ENCODE results near the gene TAS2R7.
"Not testable (repeated sequence)": the region's sequence is repeated elsewhere in the genome, so short reads cannot be mapped to it uniquely, and the experiment has no call there.

Gene TAS2R7

DNA sequence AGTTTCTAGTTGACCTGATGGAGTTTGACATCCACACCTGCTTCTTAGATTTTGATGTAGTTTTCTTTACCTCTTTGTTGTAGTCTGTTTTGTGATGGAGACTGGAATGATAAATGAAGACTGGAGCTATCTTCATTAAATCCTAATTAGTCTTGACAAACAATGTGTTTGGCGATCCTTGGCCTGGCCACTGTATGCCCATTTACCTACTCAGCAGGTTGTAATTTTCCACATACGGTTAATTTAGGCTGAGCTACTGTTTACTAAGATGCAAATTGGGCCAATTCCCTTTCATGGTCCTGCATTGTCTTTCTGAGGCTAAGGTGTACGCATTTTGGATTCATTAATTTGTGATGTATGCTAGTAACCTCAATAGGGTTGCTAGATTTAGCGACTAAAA is at the start of gene TAS2R7:
Gene TAS2R7, minus strand, starts transcription at position 41 of the 400 bp plus-strand sequence. CDS start 57 bp downstream, outside the sequence.
- H3K4me3 ChIP-seq (ENCODE audit: low read depth, low read length) = no peak within 1 kb of the TSS
- no peak for DNase-seq (ENCODE audit: low read depth)

DNA sequence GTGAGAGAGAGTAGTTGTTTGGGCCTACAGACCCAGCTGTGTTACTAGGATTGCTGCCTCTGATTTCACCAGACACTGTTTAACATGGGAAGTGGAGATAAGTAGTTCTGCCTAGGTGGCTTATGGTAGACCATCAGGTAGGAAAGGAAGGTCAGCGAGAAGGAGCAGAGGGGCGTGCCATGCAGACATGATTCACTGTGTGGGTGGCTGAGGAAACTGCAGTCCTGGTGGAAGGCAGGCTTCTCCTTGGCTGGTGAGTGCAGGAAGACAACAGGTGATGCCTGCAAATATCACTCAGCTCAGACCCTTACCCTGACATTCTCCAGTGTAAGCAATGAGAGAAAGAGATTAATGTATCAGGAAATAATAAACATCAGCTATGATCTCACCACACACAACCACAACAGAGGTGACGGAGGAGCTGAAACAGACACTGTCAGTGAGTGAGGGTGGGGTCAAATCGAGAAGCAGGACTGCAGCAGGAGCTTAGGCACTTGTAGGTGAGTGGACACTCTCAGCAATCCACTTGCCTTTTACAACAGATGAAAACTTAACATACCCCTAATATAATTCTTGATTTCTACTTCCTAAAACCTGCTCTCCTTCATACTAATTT is 48.9 kb upstream of the TAS2R7 start:
- H3K4me3 ChIP-seq (ENCODE audit: low read depth, low read length) = no peak overlapping the region
- DNase-seq (ENCODE audit: low read depth) = no peak

GRCh38 chr12:10849425-10849878 is 47.0 kb upstream of the TAS2R7 start, which contains the start of gene PRR4:
Gene PRR4, minus strand, starts transcription at chr12:10849475. Its CDS starts 38 bp downstream, at chr12:10849437.
- H3K4me3 ChIP-seq (ENCODE audit: low read depth, low read length) = no peak within 1 kb of the TSS
- DNase-seq (ENCODE audit: low read depth) = no peak

DNA sequence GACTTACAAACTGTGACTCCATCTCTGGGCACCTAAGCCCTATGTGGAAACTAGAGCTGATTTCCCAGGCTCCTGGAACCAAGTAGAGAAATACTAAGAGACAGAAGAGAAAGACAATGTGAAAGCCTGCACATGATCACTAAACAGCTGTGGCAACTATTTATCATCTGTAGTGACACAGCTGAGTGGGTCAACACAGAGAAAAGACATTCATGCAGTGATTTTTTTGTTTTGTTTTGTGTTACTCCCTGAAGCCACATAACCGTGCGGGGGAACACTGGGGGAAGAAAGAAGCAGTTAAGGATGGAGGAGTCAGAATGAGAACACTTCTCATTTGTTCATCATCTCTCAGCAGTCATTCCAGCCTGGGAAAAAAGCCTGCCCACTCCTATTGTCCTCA is 45.3 kb upstream of the TAS2R7 start:
- peak; percentile 4 for DNase-seq (ENCODE audit: low read depth)
- no peak overlapping the region for H3K4me3 ChIP-seq (ENCODE audit: low read depth, low read length)

DNA sequence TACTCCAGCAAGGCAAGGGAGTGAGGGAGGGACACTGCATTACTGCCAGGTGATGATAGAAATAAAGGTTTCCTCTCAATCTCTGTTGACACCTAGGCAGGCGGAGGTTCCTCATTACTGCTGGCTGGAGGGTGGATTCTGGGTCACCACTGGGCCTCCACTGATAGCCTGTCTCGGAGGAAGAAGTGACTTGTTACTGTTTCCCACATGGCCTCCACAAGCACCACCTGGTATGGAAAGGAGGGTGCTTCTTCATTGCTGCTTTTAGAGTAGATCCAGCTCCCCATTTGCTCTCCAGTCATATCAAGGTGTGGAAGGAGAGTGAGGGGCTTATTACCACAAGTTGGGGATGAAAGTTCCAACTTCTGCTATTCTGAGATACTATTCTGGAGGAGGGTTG is 40.4 kb upstream of the TAS2R7 start:
- H3K4me3 ChIP-seq (ENCODE audit: low read depth, low read length) = no peak overlapping the region
- DNase-seq (ENCODE audit: low read depth) = no peak

DNA sequence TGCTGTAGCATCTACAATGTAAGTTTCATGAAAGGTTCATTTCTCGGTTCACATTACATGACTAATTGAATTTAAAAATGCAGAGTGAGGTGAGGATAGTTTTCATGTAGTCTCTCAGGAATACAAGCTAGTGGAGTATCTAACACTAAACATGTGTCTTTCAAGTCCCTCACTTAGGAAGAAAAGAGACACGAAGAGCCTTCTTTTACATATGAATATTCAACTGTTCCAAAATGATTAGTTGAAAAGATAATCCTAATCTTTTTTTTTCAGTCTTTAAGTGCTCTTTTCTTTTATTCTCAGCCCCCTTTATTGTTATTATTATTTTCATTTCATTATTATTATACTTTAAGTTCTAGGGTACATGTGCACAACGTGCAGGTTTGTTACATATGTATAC is 36.0 kb upstream of the TAS2R7 start:
- DNase-seq (ENCODE audit: low read depth) = no peak
- no peak overlapping the region for H3K4me3 ChIP-seq (ENCODE audit: low read depth, low read length)

- DNase-seq (ENCODE audit: low read depth) = no peak
- H3K4me3 ChIP-seq (ENCODE audit: low read depth, low read length) = no peak overlapping the region
These were observed 27.6 kb upstream of the TAS2R7 start for GRCh38 chr12:10829994-10830393.

DNA sequence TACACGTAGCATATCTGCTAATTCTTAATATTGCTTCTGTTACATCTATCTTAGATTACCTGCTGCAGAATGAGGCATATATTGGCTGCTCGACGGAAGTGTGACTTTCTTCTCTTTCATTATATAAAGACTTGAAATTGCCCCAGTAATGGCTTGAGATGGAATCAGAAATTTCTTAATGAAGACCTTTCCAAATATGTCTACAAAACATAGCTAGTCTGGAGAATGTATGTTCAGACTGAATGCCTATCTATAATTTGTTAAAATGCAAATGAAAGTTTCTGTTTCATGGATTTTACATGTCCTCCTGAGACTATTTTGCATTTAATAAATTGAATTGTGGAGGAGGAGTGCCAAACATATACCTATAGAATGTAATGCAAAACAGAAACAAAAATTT is 23.8 kb upstream of the TAS2R7 start, which contains the start of gene TAS2R10:
Gene TAS2R10, minus strand, starts transcription at position 101 of the 400 bp plus-strand sequence. Its CDS starts 89 bp downstream, at position 12.
- no peak for DNase-seq (ENCODE audit: low read depth)
- no peak within 1 kb of the TSS for H3K4me3 ChIP-seq (ENCODE audit: low read depth, low read length)

- no peak for DNase-seq (ENCODE audit: low read depth)
These were observed 22.5 kb upstream of the TAS2R7 start for GRCh38 chr12:10824957-10825356.

DNA sequence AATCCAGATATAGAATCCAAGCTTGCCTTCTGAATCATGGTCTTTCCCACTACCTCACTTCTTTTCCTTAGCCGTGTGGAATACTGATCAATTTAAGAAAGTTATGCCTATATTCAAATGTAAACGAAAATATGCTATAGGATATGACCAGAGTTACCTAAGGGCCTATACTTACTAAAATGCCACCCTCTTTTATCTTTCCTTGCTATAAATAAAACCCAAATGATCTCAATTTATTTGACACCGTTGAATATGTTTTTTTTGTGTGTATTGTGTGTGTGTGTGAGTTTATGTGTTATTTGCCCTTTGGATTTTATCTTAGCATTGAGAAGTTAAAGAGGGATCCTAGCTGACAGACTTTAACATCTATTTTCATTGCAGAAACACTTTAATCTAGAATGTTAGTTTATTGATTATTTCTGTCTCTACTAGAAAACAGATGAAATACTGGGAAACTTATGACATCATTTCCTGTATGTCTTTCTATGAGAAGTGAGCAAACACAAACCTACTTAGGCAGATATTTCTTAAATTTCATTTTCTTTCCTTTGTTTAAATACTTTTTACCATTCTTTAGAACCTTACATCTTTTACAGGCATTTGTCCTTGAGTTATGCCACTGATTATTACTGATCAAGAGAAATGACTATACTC is 9.6 kb upstream of the TAS2R7 start:
- H3K4me3 ChIP-seq (ENCODE audit: low read depth, low read length) = no peak overlapping the region
- DNase-seq (ENCODE audit: low read depth) = no peak

More at GRCh38 chr12:10824957-10825356, 22.5 kb upstream of the TAS2R7 start:
- no peak overlapping the region for H3K4me3 ChIP-seq (ENCODE audit: low read depth, low read length)

- DNase-seq (ENCODE audit: low read depth) = no peak
- H3K4me3 ChIP-seq (ENCODE audit: low read depth, low read length) = no peak within 1 kb of the TSS
These were observed 7.6 kb upstream of the TAS2R7 start, which contains the start of gene TAS2R9 for GRCh38 chr12:10810068-10810467. Gene TAS2R9, minus strand, starts transcription at chr12:10810168. Its CDS starts 93 bp downstream, at chr12:10810075.

GRCh38 chr12:10807186-10807585 is 4.8 kb upstream of the TAS2R7 start, which contains the start of gene TAS2R8:
Gene TAS2R8, minus strand, starts transcription at chr12:10807286. Its CDS starts 306 bp downstream, at chr12:10806980.
- no peak for DNase-seq (ENCODE audit: low read depth)
- no peak within 1 kb of the TSS for H3K4me3 ChIP-seq (ENCODE audit: low read depth, low read length)

DNA sequence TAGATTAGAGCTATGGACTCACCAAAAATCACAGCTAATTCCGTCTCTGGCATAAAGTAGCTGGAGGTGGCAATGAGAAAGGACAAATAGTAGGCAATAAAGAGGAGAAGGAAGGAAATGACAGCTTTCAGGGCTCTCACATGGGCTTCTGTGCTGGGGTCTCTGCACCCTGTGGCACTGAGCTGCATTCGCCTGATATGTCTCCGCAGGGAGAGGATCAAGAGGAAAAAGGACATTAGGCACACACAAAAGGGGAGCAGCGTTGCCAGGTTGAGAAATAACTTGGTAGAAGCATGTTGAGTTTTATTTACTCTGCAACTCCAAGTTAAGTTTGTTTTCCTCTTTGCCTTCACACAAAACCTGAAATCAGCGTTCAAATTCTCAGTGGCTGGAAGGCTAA is 686 bp downstream of the TAS2R7 start:
- H3K4me3 ChIP-seq (ENCODE audit: low read depth, low read length) = no peak overlapping the region
- no peak for DNase-seq (ENCODE audit: low read depth)

GRCh38 chr12:10794222-10794621 is 8.2 kb downstream of the TAS2R7 start:
- no peak overlapping the region for H3K4me3 ChIP-seq (ENCODE audit: low read depth, low read length)
- no peak for DNase-seq (ENCODE audit: low read depth)

DNA sequence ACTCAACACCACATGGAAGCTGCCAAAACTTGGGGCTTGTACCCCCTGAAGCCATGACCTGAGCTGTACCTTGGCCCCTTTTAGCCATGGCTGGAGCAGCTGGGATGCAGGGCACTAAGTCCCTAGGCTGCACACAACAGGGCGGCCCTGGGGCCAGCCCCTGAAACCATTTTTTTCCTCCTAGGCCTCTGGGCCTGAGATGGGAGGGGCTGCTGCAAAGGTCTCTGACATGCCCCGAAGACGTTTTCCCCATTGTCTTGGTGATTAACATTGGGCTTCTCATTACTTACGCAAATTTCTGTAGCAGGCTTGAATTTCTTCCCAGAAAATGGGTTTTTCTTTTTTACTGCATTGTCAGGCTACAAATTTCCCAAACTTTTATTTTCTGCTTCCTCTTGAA is 10.7 kb downstream of the TAS2R7 start:
- DNase-seq (ENCODE audit: low read depth); H3K4me3 ChIP-seq (ENCODE audit: low read depth, low read length): not testable (repeated sequence)

- H3K4me3 ChIP-seq (ENCODE audit: low read depth, low read length) = no peak overlapping the region
- DNase-seq (ENCODE audit: low read depth) = no peak
These were observed 19.2 kb downstream of the TAS2R7 start for GRCh38 chr12:10783252-10783651.

DNA sequence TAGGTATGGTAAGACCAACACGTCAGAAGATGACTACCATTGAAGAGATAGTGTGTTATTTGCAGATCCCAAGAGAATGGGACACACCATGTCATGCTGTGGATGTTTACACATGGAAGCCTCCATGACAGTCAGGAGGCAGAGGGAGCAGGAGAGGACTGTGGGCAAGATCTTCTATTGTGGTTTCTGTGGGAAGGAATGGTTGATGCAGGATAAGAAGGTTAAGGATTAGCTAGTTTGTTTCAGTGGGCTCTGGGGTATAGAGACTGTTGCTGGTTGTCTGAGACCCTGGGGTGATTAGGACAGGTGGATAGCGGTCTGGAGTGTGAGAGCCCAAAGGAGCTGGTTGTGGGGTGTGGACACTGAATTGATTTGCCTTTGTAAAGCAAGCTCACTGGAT is 23.3 kb downstream of the TAS2R7 start:
- H3K4me3 ChIP-seq (ENCODE audit: low read depth, low read length) = no peak overlapping the region
- DNase-seq (ENCODE audit: low read depth) = no peak

- DNase-seq (ENCODE audit: low read depth) = peak; percentile 5
- H3K4me3 ChIP-seq (ENCODE audit: low read depth, low read length) = no peak overlapping the region
These were observed 31.2 kb downstream of the TAS2R7 start for GRCh38 chr12:10771132-10771733.

GRCh38 chr12:10759657-10760056 is 42.8 kb downstream of the TAS2R7 start:
- no peak overlapping the region for H3K4me3 ChIP-seq (ENCODE audit: low read depth, low read length)
- no peak for DNase-seq (ENCODE audit: low read depth)

DNA sequence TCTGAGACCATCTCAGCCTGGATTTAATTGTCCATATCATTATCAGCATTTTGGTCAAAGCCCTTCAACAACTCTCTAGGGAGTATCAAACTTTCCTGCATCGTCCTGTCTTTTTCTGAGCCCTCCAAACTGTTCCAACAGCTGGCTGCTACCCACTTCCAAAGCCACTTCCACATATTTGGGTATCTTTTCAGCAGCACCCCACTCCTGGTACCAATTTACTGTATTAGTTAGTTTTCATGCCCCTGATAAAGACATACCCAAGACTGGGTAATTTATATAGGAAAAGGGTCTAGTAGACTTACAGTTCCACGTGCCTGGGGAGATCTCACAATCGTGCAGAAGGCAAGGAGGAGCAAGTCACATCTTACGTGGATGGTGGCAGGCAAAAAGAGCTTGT is 46.2 kb downstream of the TAS2R7 start:
- H3K4me3 ChIP-seq (ENCODE audit: low read depth, low read length) = no peak overlapping the region
- DNase-seq (ENCODE audit: low read depth) = no peak
